Stomach (tissue), 9 donors: ENCODE measurements around the gene KLK5. TPM values are rescaled to one million over a fixed set of nuclear protein-coding genes. Genes with fewer than 3 reads are reported as not detected.

Source experiments
- DNase-seq, 2 donors: peaks; one replicate each; pipeline versions ENCODE4 v3.0.0 to v3.0.0-alpha.2; 2013 to 2019
- H3K27ac ChIP-seq, 5 donors: fragments of 200-600 bp in 4 of 5; sonication (generic) in 4 of 5; one replicate each; pipeline ENCODE4 v1.5.1; 2013 to 2019; ENCODE audit warnings: mild to moderate bottlenecking in 1 of 5, moderate library complexity in 1 of 5
- H3K27me3 ChIP-seq, 3 donors: fragments of 200-600 bp; sonication (generic); one replicate each; pipeline ENCODE4 v1.5.1; 2017 to 2019; ENCODE audit warnings: mixed run types in 1 of 3
- H3K36me3 ChIP-seq, 4 donors: fragments of 200-600 bp; sonication (generic); 1 replicate in 3 of 4; 2 replicates in 1 of 4; pipeline ENCODE4 v1.5.1; 2016 to 2019
- H3K4me1 ChIP-seq, 4 donors: fragments of 200-600 bp; sonication (generic); one replicate each; pipeline ENCODE4 v1.5.1; 2016 to 2019
- H3K4me3 ChIP-seq, 4 donors: fragments of 200-600 bp; sonication (generic) in 3 of 4; one replicate each; pipeline ENCODE4 v1.5.1; 2016 to 2019; ENCODE audit warnings: mild to moderate bottlenecking in 1 of 4
- H3K9me3 ChIP-seq, 4 donors: fragments of 200-600 bp; sonication (generic); one replicate each; pipeline ENCODE4 v1.5.1; 2016 to 2019
- EP300 ChIP-seq: sonication (generic); formaldehyde crosslinking; IDR thresholded peaks from one replicate; pipeline ENCODE4 v1.6.1; 2017; ENCODE audit warnings: antibody characterized with exemption
- POLR2A ChIP-seq, 4 donors: fragments of 450-650 bp; IDR thresholded peaks; one replicate each; pipeline ENCODE4 v1.6.1; 2016; ENCODE audit warnings: antibody characterized with exemption in 4 of 4, control low read depth in 2 of 4, mild to moderate bottlenecking in 1 of 4, moderate library complexity in 1 of 4
- POLR2AphosphoS5 ChIP-seq, 3 donors: sonication (generic); formaldehyde crosslinking; IDR thresholded peaks; one replicate each; pipeline ENCODE4 v1.6.1; 2016; ENCODE audit warnings: antibody characterized with exemption in 3 of 3
- WGBS, 5 donors: extraction: QIAGEN DNeasy Blood & Tissue Kit in 3 of 5; methylation state at CpG; one replicate each; pipeline versions ENCODE4 v1.1.5 to v1.1.7; 2013 to 2018; 5-methylcytosine and 5-hydroxymethylcytosine counted together
- intact Hi-C: fragments of 100-400 bp; cut with DNase I; formaldehyde crosslinking; loops from one replicate; pipeline ENCODE4 v1.15.1; 2023; ENCODE audit warnings: low total_unique reads
- polyA plus RNA-seq, 3 donors: library from polyadenylated mRNA; stranded (reverse); fragments of 200-250 nt; gene quantifications; one replicate each; pipeline ENCODE4 v1.2.3, GENCODE V29; 2013
- total RNA-seq, 5 donors: library from RNA; depleted of rRNA; stranded (reverse); fragments of >200 nt; gene quantifications; one replicate each; pipeline versions ENCODE4 v1.1.0 to v1.2.3, GENCODE V29; 2014 to 2016
- TF ChIP-seq, protein P1 (sequence below), 7 experiments: fragments of 450-650 bp in 4 of 7; fragments of 200-600 bp in 3 of 7; sonication (generic) in 3 of 7; IDR thresholded peaks; one replicate each; pipeline ENCODE4 v1.5.1; 2016 to 2019; ENCODE audit warnings: antibody characterized with exemption in 7 of 7, control low read depth in 2 of 7, mild to moderate bottlenecking in 1 of 7
- donor health status: healthy with polysubstance abuse.
- donor health status: Bipolar disorder and iron deficiency.
- donor health status: healthy.

The KLK5 gene
- total and polyA plus RNA-seq, 8 donors: 10.4 TPM; not detected in 7

DNA sequence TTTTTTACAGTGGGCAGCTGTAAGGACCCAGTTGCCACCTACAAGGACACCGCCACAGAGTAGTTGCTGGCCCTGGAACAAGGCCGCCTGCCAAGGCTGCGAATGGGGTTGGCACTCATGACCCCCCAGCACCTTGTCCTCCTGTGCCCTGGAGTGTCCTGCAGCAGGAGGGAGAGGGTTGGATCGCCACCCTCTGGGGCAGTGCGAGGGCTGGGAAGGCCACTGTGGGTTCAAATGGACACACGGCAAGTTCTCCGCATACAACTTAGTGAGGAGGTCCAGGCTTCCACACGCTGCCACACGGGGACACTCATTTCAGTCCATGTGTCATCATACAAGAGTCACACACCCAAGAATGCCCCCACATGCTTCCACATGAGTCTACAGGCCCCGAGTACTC, 47.6 kb upstream of the KLK5 start:
- Histone ChIP-seq H3K4me1 (peaks cover 0 to 9% (median 0%) of the 10 kb centered on the region in 4 donors), H3K9me3 (peaks cover 0 to 3% (median 0%) of the 10 kb centered on the region in 4 donors), H3K36me3 (no peaks in the 10 kb centered on the region), H3K27ac (no peak overlapping the region), H3K27me3 (peaks cover 0 to 70% (median 36%) of the 10 kb centered on the region in 3 donors), H3K4me3 (no peak overlapping the region)
- WGBS, 5 donors: 82 to 91% (median 89%) methylated on average over 10 of the region's 10 CpGs
- no peak for TF ChIP-seq EP300
- TF ChIP-seq, protein P1, sequence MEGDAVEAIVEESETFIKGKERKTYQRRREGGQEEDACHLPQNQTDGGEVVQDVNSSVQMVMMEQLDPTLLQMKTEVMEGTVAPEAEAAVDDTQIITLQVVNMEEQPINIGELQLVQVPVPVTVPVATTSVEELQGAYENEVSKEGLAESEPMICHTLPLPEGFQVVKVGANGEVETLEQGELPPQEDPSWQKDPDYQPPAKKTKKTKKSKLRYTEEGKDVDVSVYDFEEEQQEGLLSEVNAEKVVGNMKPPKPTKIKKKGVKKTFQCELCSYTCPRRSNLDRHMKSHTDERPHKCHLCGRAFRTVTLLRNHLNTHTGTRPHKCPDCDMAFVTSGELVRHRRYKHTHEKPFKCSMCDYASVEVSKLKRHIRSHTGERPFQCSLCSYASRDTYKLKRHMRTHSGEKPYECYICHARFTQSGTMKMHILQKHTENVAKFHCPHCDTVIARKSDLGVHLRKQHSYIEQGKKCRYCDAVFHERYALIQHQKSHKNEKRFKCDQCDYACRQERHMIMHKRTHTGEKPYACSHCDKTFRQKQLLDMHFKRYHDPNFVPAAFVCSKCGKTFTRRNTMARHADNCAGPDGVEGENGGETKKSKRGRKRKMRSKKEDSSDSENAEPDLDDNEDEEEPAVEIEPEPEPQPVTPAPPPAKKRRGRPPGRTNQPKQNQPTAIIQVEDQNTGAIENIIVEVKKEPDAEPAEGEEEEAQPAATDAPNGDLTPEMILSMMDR (IDR thresholded peaks at IDR 0.05): no peak
- no peak for TF ChIP-seq POLR2AphosphoS5 (IDR thresholded peaks at IDR 0.05)
- no peak for TF ChIP-seq POLR2A (IDR thresholded peaks at IDR 0.05)
- no peak for DNase-seq
- intact Hi-C loops: no loop called here

DNA sequence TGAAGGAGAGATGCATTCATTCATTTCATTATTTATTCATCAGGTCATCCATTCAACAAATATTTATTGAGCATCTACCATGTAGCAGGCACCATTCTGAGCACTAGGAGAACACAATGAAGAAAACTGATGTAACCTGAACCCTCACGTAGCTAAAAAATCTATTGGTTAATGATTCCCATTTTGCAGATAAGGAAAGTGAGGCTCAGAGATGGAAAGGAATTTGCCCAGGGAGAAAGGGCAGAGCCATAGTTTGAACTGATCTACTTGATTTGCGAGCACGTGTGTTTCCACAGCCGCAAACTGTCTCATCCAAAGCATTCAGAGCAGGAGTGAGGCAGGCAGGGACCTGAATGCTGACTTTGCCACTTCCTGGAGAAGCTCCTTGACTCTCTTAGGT, 45.8 kb upstream of the KLK5 start:
- WGBS, 5 donors: 41 to 67% (median 54%) methylated on average over 4 of the region's 4 CpGs
- H3K27me3 ChIP-seq: peaks cover 0 to 67% (median 36%) of the 10 kb centered on the region in 3 donors

DNA sequence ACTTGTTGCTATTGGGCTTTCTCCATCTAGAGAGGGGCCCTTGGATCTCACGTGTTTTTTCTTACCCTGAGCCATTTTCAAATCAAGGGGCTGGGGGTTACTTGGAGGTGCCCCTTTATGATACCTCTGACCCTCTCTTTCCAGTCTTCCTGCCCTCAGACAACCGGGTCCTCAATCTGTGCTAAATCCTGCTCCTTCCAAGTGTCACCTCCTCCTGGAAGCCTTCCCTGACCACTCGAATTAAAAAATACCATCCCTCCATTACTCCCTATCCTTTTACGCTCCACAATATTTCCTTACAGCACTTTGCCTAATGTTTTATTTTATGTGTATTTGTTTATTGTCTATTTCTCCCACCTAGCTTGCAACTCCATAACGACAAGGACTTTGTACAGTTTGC, 45.2 kb upstream of the KLK5 start:
- Histone ChIP-seq H3K4me3 (no peak overlapping the region), H3K4me1 (peaks cover 0 to 9% (median 0%) of the 10 kb centered on the region in 4 donors), H3K36me3 (no peaks in the 10 kb centered on the region), H3K27ac (no peak overlapping the region), H3K9me3 (peaks cover 0 to 3% (median 0%) of the 10 kb centered on the region in 4 donors), H3K27me3 (peaks cover 0 to 60% (median 34%) of the 10 kb centered on the region in 3 donors)
- intact Hi-C loops: no loop called here
- TF ChIP-seq EP300 (no peak), POLR2AphosphoS5 (IDR thresholded peaks at IDR 0.05) (no peak), POLR2A (IDR thresholded peaks at IDR 0.05) (no peak)
- TF ChIP-seq, protein P1 (IDR thresholded peaks at IDR 0.05): no peak
- 58 to 73% (median 60%) methylated on average over 5 of the region's 5 CpGs for WGBS, 5 donors
- DNase-seq: no peak

More for the DNA sequence above, 45.8 kb upstream of the KLK5 start:
- no peaks in the 10 kb centered on the region for H3K36me3 ChIP-seq
- intact Hi-C loops: no loop called here
- H3K27ac ChIP-seq: no peak overlapping the region
- peaks cover 0 to 9% (median 0%) of the 10 kb centered on the region in 4 donors for H3K4me1 ChIP-seq
- DNase-seq: no peak
- H3K9me3 ChIP-seq: peaks cover 0 to 3% (median 0%) of the 10 kb centered on the region in 4 donors
- TF ChIP-seq POLR2AphosphoS5 (IDR thresholded peaks at IDR 0.05): no peak
- TF ChIP-seq EP300: no peak
- TF ChIP-seq POLR2A (IDR thresholded peaks at IDR 0.05): no peak
- TF ChIP-seq, protein P1 (IDR thresholded peaks at IDR 0.05): no peak
- H3K4me3 ChIP-seq: no peak overlapping the region

- Histone ChIP-seq H3K9me3 (no peaks in the 10 kb centered on the region), H3K27ac (no peak overlapping the region), H3K27me3 (peaks cover 0 to 31% (median 4%) of the 10 kb centered on the region in 3 donors), H3K36me3 (no peaks in the 10 kb centered on the region), H3K4me1 (no peaks in the 10 kb centered on the region), H3K4me3 (no peak overlapping the region)
- TF ChIP-seq EP300: no peak
- no peak for TF ChIP-seq POLR2A (IDR thresholded peaks at IDR 0.05)
- TF ChIP-seq POLR2AphosphoS5 (IDR thresholded peaks at IDR 0.05): no peak
- TF ChIP-seq, protein P1 (IDR thresholded peaks at IDR 0.05): no peak
- intact Hi-C loops: no loop called here
- 70 to 79% (median 73%) methylated on average over 2 of the region's 2 CpGs for WGBS, 5 donors
- DNase-seq: no peak
Measured at GRCh38 chr19:50994129-50994528, 41.3 kb upstream of the KLK5 start.
